PC-9 (cell line): Measurements from ENCODE around the gene CIRBP. TPM values are rescaled to one million over a fixed set of nuclear protein-coding genes. Genes with fewer than 3 reads are reported as not detected.

Source experiments
- BruUV-seq: library from RNA; stranded (reverse); fragments of 400-500 nt; replicated peaks from 2 replicates; lab custom pipeline; 2021; lab: Mats Ljungman, UMichigan
- CTCF ChIA-PET: fragments of 300-600 bp; sonication (Branson Sonifier 250); formaldehyde crosslinking; loops from one replicate; lab custom pipeline; 2022; ENCODE audit warnings: antibody characterized with exemption; lab: Charles Lee
- POLR2A ChIA-PET: fragments of 300-600 bp; sonication (Branson Sonifier 250); formaldehyde crosslinking; loops from one replicate; lab custom pipeline; 2022; ENCODE audit warnings: antibody characterized with exemption; ENCODE audit not compliant: unreplicated experiment; lab: Charles Lee
- DNase-seq, 2 experiments: peaks; one replicate each; pipeline versions ENCODE4 v3.0.0 to v3.0.0-alpha.2; 2015 to 2022; ENCODE audit warnings: mixed read lengths in 1 of 2
- H2AFZ ChIP-seq: fragments of 200-600 bp; sonication (generic); 2 replicates; pipeline ENCODE4 v1.8.1; 2017; ENCODE audit warnings: antibody characterized with exemption
- H3F3A ChIP-seq: fragments of 200-600 bp; sonication (generic); 2 replicates; pipeline ENCODE4 v1.8.1; 2017; ENCODE audit warnings: antibody characterized with exemption, mild to moderate bottlenecking, low read depth; ENCODE audit not compliant: insufficient read depth
- H3K27ac ChIP-seq: fragments of 200-600 bp; sonication (generic); 2 replicates; pipeline ENCODE4 v1.6.1; 2016; ENCODE audit warnings: mixed run types
- H3K27me3 ChIP-seq: fragments of 200-600 bp; sonication (generic); 2 replicates; pipeline ENCODE4 v1.6.1; 2016; ENCODE audit warnings: low read depth, mixed run types; ENCODE audit not compliant: insufficient read depth
- H3K36me3 ChIP-seq: fragments of 200-600 bp; sonication (generic); 2 replicates; pipeline ENCODE4 v1.6.1; 2016; ENCODE audit warnings: low read depth, mixed run types
- H3K4me1 ChIP-seq: fragments of 200-600 bp; sonication (generic); replicated peaks from 2 replicates; pipeline ENCODE4 v1.6.1; 2016; ENCODE audit warnings: mixed run types; ENCODE audit not compliant: insufficient read depth
- H3K4me2 ChIP-seq: fragments of 200-600 bp; sonication (generic); 2 replicates; pipeline ENCODE4 v1.6.1; 2017; ENCODE audit warnings: mixed run types
- H3K4me3 ChIP-seq: fragments of 200-600 bp; sonication (generic); 2 replicates; pipeline ENCODE4 v1.6.1; 2016; ENCODE audit warnings: mixed run types
- H3K79me2 ChIP-seq: fragments of 200-600 bp; sonication (generic); 2 replicates; pipeline ENCODE4 v1.6.1; 2017; ENCODE audit warnings: low read depth, mixed run types
- H3K9me2 ChIP-seq: fragments of 200-600 bp; sonication (generic); 2 replicates; pipeline ENCODE4 v1.8.1; 2017; ENCODE audit warnings: mild to moderate bottlenecking; ENCODE audit not compliant: insufficient read depth
- H3K9me3 ChIP-seq: fragments of 200-600 bp; sonication (generic); 2 replicates; pipeline ENCODE4 v1.8.1; 2016; ENCODE audit warnings: low read depth; ENCODE audit not compliant: insufficient read depth
- H4K20me1 ChIP-seq: fragments of 200-600 bp; sonication (generic); 2 replicates; pipeline ENCODE4 v1.8.1; 2017; ENCODE audit not compliant: insufficient read depth
- CTCF ChIP-seq: fragments of 200-600 bp; sonication (generic); conservative IDR thresholded peaks from 2 replicates; pipeline ENCODE4 v1.6.1; 2017; ENCODE audit warnings: mixed run types, antibody characterized with exemption, mild to moderate bottlenecking, moderate library complexity
- EZH2 ChIP-seq: fragments of 200-600 bp; sonication (generic); IDR thresholded peaks from 2 replicates; pipeline ENCODE4 v1.8.0; 2017; ENCODE audit warnings: antibody characterized with exemption, low read depth
- intact Hi-C: fragments of 100-400 bp; cut with micrococcal nuclease; formaldehyde crosslinking; loops from one replicate; pipeline ENCODE4 v1.10.0; 2022; ENCODE audit not compliant: unreplicated experiment
- total RNA-seq: library from RNA; stranded (reverse); gene quantifications from 2 replicates; pipeline ENCODE4 v1.2.3, GENCODE V29; 2021

The CIRBP gene
- total RNA-seq, 1 experiment from 2014 or later, result 86.9 TPM

GRCh38 chr19:1252821-1253513 is 16.2 kb upstream of the CIRBP start:
- H3K4me2 ChIP-seq, result peak overlapping the region; percentile 75
- no TSS peak for BruUV-seq
- CTCF ChIA-PET, result interaction anchor here (0.9 to 1.0 kb wide), 3 partner anchors 8 to 16 kb away, joined by 4 to 6 read pairs (median 5); no protein-coding TSS in a partner anchor
- peak; percentile 78 to 88 for DNase-seq
- H3K27ac ChIP-seq, result peak overlapping the region; percentile 88
- TF ChIP-seq EZH2, result no peak
- TF ChIP-seq CTCF, result no peak
- H3K27me3 ChIP-seq, result no peaks in the 10 kb centered on the region
- intact Hi-C loops, result loop anchor here (1.0 to 2.0 kb wide), 2 partner anchors 9 to 14 kb away; no protein-coding TSS in a partner anchor
- peak overlapping the region; percentile 71; the same call in 1 of the 2 replicates for H3K4me3 ChIP-seq
- H3K9me2 ChIP-seq, result no peaks in the 10 kb centered on the region
- peaks cover 57% of the 10 kb centered on the region for H3K79me2 ChIP-seq
- peaks cover 36% of the 10 kb centered on the region; the same call in 1 of the 2 replicates for H3F3A ChIP-seq
- POLR2A ChIA-PET, result interaction anchor here (0.5 to 1.6 kb wide), 10 partner anchors 8 to 682 kb away, joined by 3 to 33 read pairs (median 4); partner anchors contain the start of genes CIRBP and FAM174C
- H2AFZ ChIP-seq, result no peak overlapping the region
- peaks cover 18% of the 10 kb centered on the region for H3K4me1 ChIP-seq
- H4K20me1 ChIP-seq, result peaks cover 14% of the 10 kb centered on the region; the same call in 1 of the 2 replicates
- H3K9me3 ChIP-seq, result no peaks in the 10 kb centered on the region
- peaks cover 3% of the 10 kb centered on the region; the same call in 1 of the 2 replicates for H3K36me3 ChIP-seq

DNA sequence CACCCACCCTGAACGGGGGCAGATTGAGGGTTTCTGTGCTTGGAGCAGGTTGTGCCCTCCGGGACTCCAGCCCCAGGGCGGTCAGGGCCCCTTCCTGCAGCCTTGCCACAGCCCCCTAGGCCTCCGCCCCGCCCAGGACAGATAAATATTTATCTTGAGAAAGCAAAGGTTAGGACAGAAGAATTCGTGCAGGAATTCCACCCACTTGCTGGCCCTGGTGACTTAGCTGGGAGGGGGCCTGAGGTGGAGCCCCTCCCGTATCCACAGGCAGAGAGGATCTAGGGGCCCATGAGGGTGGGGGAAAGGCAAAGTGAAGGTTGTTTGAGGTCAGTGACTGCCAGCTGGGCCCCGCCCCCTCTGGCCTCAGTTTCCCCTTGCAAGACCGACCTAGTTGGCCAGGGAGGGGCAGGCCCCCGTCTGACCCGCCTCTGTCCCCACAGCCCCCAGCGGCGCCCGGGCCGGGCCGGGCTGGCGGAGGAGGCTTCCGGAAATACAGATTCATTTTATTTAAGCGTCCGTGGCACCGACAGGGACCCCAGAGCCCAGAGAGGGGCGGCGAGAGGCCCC is 15.5 kb upstream of the CIRBP start:
- BruUV-seq, result TSS peak; percentile 2
- ChIA-PET POLR2A (interaction anchor here (0.6 to 1.6 kb wide), 6 partner anchors 8 to 87 kb away, joined by 3 to 33 read pairs (median 4); partner anchors contain the start of genes CIRBP and FAM174C), CTCF (interaction anchor here (0.9 to 1.0 kb wide), 3 partner anchors 9 to 15 kb away, joined by 4 to 6 read pairs (median 5); no protein-coding TSS in a partner anchor)
- Histone ChIP-seq H3K27me3 (no peaks in the 10 kb centered on the region), H3K4me1 (peaks cover 24% of the 10 kb centered on the region), H4K20me1 (peaks cover 14% of the 10 kb centered on the region; the same call in 1 of the 2 replicates), H3K9me3 (no peaks in the 10 kb centered on the region), H3K79me2 (peaks cover 57% of the 10 kb centered on the region), H3K4me3 (peak overlapping the region; percentile 71; the same call in 1 of the 2 replicates), H3F3A (peaks cover 41% of the 10 kb centered on the region; the same call in 1 of the 2 replicates), H3K4me2 (peak overlapping the region; percentile 75), H3K9me2 (no peaks in the 10 kb centered on the region), H3K27ac (peak overlapping the region; percentile 88), H2AFZ (no peak overlapping the region), H3K36me3 (peaks cover 3% of the 10 kb centered on the region; the same call in 1 of the 2 replicates)
- TF ChIP-seq CTCF (no peak), EZH2 (no peak)
- peak; percentile 72 to 79 for DNase-seq
- intact Hi-C loops, result loop anchor here (1.0 to 2.0 kb wide), 2 partner anchors 9 to 13 kb away; no protein-coding TSS in a partner anchor

GRCh38 chr19:1254081-1254527 is 15.0 kb upstream of the CIRBP start:
- Histone ChIP-seq H3K27ac (peak overlapping the region; percentile 88; the same call in 1 of the 2 replicates), H3K4me1 (peaks cover 30% of the 10 kb centered on the region), H3K36me3 (peaks cover 3% of the 10 kb centered on the region; the same call in 1 of the 2 replicates)

More at GRCh38 chr19:1254081-1254527, 15.0 kb upstream of the CIRBP start:
- H3K9me2 ChIP-seq, result no peaks in the 10 kb centered on the region
- intact Hi-C loops, result no loop called here
- peaks cover 14% of the 10 kb centered on the region; the same call in 1 of the 2 replicates for H4K20me1 ChIP-seq
- TF ChIP-seq EZH2 (no peak), CTCF (no peak)
- H3K4me2 ChIP-seq, result peak overlapping the region; percentile 75
- peaks cover 57% of the 10 kb centered on the region for H3K79me2 ChIP-seq
- peak overlapping the region; percentile 71; the same call in 1 of the 2 replicates for H3K4me3 ChIP-seq
- no peaks in the 10 kb centered on the region for H3K27me3 ChIP-seq
- H2AFZ ChIP-seq, result no peak overlapping the region
- ChIA-PET POLR2A (interaction anchor here (1.6 kb wide), 1 partner anchor 15 kb away, joined by 13 read pairs; the partner anchor contains the start of gene CIRBP), CTCF (interaction anchor here (0.6 kb wide), 1 partner anchor 231 kb away, joined by 4 read pairs; no protein-coding TSS in a partner anchor)
- peaks cover 44% of the 10 kb centered on the region for H3F3A ChIP-seq
- no TSS peak for BruUV-seq
- DNase-seq, result no peak
- H3K9me3 ChIP-seq, result no peaks in the 10 kb centered on the region
